Measurements from ENCODE around the gene DDX19B.
"Not testable (repeated sequence)": the region's sequence is repeated elsewhere in the genome, so short reads cannot be mapped to it uniquely, and the experiment has no call there.

The DDX19B gene

GRCh38 chr16:70287304-70287971, 11.5 kb upstream of the DDX19B start:
- DNase-seq (ENCODE audit: low read depth) = not testable (repeated sequence)

DNA sequence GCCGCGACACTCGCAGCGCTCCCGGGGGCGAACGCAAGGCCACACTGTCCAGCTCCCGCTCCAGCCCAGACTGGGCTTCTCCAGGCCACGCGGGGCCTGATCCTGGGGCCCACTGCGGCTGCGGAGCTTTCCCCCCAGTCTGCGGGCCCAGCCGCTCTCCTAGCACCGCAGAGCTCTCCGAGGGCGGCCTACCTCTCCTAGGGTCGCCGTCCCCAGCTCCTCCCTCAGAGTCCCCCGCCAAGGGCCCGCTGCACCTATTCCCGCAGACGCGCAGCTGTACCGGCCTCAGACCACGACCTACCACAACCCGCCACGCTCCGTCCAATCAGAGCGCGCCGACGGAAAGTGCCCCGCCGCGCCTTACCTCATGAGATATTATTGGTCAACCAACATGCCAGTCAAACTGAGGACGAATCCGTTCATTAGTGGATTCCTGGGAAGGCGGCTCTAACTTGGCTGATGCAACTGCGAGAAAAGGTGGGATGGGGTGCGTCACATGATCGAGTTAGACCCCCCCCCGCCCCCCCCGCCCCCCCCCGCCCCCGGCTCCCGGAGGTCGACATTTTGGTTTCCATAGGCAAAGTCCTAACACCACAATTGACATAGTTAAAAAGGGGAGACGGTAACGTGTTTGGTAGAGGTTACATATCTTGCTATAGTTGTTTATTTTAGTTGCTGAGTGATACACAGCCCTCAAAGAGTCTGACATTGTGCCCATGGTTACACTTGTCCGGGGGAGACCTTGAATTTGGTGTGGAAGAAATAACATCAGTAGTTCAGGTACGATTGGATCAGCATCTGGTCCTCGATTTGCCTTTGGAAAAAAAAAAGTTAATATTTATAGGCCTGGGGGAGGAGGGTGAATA, 9.5 kb upstream of the DDX19B start, which contains the start of gene AARS1:
Gene AARS1 (minus strand): TSS at position 278 of the 866 bp plus-strand sequence. CDS start 6,743 bp downstream, outside the sequence.
- peak; percentile 93 for DNase-seq (ENCODE audit: low read depth)

- DNase-seq (ENCODE audit: low read depth) = no peak
Measured at GRCh38 chr16:70290949-70291519, 8.0 kb upstream of the DDX19B start.

- DNase-seq (ENCODE audit: low read depth) = not testable (repeated sequence)
Measured at GRCh38 chr16:70292148-70292547, 6.8 kb upstream of the DDX19B start.

GRCh38 chr16:70294385-70295025, 4.5 kb upstream of the DDX19B start:
- DNase-seq (ENCODE audit: low read depth) = no peak

GRCh38 chr16:70295634-70296033, 3.4 kb upstream of the DDX19B start:
- DNase-seq (ENCODE audit: low read depth) = no peak

DNA sequence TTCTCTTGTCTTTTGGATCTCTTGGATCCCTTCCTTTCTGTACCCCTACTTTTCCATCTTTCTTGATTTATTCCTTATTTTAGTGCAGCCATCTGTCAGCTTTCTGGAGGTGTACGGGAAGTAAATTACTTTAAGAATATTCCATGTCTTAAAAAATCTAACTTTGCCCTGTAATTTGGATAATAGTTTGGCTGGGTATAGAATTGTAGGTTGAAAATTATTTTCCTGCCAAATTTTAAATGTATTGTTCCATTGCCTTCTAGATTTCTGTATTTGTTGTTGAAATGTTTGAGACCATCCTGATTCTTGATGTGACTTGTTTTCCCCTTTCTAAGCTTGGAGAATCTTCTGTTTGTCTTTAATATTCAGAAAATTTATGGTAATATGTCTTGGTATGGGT, 2.1 kb downstream of the DDX19B start:
- no peak for DNase-seq (ENCODE audit: low read depth)

- no peak for DNase-seq (ENCODE audit: low read depth)
Measured at GRCh38 chr16:70302745-70303144, 3.8 kb downstream of the DDX19B start.

- DNase-seq (ENCODE audit: low read depth) = no peak
Measured at GRCh38 chr16:70304892-70305448, 6.0 kb downstream of the DDX19B start.

DNA sequence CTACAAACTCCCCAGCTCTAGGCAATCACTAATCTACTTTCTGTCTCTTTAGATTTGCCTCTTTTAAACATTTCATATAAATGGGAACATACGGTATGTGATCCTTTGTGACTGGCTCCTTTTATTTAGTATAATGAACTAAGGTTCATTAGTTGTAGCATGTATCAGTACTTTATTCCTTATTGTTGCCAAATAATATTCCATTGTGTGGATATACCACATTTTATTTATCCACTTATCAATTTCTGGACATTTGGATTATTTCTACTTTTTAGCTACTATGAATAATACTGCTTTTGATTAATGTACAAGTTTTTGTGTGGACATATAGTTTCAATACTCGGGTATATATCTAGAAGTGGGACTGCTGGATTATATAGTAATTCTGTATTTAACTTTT, 7.9 kb downstream of the DDX19B start:
- DNase-seq (ENCODE audit: low read depth) = no peak

DNA sequence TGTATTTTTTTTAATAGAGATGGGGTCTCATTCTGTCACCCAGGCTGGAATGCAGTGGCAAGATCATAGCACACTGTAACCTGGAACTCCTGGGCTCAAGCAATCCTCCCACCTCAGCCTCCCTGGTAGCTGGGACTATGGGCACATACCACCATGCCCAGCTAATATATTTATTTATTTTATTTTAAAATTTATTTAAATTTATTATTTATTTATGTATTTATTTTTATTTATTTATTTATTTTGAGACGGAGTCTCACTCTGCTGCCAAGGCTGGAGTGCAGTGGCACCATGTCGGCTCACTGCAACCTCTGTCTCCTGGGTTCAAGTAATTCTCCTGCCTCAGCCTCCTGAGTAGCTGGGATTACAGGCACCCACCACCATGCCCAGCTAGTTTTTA, 8.7 kb downstream of the DDX19B start:
- DNase-seq (ENCODE audit: low read depth) = not testable (repeated sequence)

DNA sequence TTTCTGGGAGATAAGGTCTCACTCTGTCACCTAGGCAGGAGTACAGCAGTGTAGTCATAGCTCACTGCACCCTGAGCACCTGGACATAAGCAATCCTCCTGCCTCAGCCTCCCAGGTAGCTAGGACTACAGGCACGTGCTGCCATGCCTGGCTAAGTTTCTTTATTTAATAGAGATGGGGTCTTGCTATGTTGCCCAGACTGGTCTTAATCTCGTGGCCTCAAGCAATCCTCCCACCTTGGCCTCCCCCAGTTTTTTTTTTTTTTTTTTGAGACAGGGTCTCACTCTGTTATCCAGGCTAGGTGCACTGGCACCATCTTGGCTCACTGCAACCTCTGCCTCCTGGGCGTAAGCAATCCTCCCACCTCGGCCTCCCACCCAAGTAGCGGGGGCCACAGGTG, 21.1 kb downstream of the DDX19B start:
- no peak for DNase-seq (ENCODE audit: low read depth)

DNA sequence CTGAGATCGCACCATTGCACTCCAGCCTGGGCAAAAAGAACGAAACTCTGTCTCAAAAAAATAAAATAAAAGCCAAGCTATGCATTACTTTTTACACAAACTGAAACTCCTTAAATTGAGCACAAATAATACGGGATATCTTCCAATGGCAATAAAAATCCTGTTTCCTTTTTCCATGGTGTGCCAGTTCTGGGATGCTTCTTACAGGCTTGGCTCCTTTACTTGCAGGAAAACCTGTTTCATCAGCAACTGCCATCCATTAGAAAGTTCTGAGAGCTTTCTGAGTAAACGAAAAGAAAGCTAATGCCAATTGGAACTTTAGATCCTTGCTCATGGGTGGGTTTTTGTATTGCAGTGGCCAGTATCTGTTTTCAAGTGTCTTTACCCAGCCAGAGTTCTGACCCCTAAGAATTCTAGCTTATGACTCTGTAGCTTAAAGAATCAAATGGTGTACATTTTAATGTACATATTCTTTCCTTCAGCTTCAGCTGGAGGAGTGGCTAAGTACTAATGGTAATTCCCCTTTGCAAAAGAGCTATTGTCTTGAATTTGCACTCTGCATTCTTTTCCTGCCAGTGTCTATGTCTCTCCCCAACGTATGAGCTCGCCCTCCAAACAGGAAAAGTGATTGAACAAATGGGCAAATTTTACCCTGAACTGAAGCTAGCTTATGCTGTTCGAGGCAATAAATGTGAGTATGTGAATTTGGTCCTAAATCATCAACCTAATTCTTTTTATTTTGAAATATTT, 26.2 kb downstream of the DDX19B start:
- DNase-seq (ENCODE audit: low read depth) = no peak

GRCh38 chr16:70331091-70331490, 32.1 kb downstream of the DDX19B start:
- no peak for DNase-seq (ENCODE audit: low read depth)

- no peak for DNase-seq (ENCODE audit: low read depth)
Measured at GRCh38 chr16:70331588-70332358, 32.8 kb downstream of the DDX19B start.

DNA sequence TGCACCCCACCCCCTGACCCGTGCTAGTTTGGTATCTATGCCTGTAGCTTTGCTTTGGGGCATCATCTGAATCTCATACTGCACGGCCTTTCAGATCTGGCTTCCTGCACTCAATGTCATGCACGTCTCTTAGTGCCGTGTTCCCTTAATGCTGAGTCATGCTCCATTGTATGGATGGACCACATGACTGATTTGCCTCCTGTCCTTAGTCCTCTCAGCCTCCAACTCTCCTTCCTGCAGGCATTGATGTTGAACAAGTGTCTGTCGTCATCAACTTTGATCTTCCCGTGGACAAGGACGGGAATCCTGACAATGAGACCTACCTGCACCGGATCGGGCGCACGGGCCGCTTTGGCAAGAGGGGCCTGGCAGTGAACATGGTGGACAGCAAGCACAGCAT, 33.7 kb downstream of the DDX19B start:
- DNase-seq (ENCODE audit: low read depth) = not testable (repeated sequence)

GRCh38 chr16:70337814-70338213, 38.8 kb downstream of the DDX19B start:
- DNase-seq (ENCODE audit: low read depth) = no peak

- DNase-seq (ENCODE audit: low read depth) = no peak
Measured at GRCh38 chr16:70341600-70341999, 42.6 kb downstream of the DDX19B start.

DNA sequence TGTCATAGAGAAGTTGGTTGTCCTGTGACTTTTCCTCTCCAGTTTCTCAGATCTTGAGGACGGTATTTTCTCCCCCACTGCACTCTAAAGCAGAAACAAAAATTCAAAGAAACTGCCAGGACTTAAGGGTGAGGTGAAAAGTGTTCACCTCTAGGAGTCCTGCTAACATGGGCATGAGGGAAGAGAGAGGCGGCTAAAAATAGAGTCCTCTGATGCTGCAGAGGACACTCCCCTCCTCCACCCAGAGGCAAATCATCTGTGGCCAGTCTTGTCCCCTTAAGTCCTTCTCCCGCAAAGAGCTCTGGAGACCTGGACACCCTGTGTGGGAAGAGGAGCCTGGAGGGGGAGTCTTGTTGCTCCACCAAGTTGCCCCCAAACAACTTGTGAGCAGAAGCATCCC, 43.0 kb downstream of the DDX19B start:
- no peak for DNase-seq (ENCODE audit: low read depth)

DNA sequence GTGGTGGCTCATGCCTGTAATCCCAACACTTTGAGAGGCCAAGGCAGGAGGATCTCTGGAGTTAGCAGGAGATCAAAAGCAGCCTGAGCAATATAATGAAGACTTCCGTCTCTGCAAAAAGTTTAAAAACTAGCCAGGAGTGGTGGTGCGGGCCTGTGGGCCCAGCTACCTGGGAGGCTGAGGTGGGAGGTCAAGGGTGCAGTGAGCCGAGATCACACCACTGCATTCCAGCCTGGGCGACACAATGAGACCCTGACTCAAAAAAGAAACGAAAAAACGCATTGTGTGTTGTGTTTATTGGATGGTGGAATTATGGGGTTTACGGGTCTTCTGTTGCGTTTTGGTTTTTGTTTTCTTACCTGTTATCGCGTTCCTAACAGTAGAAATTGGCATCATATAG, 46.9 kb downstream of the DDX19B start:
- no peak for DNase-seq (ENCODE audit: low read depth)

DNA sequence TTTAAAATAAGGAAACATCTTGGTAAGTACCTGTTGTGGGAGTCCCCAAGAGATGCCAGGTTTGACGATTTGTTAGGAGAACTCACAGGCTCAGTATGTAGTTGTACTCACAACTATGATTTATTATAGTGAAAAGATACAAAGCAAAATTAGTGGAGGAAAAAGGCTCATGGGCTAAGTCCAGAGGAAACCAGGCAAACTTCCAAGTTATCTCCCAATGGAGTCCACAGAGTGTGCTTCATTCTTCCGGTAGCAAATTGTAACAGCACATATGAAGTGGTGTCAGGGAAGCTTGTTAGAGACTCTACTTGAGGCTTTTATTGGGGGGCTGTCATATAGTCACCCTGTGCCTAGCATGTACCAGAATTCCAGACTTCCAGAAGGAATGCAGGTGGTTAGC, 50.0 kb downstream of the DDX19B start:
- no peak for DNase-seq (ENCODE audit: low read depth)
